ENCODE data around the gene PXMP4. TPM values are rescaled to one million over a fixed set of nuclear protein-coding genes. Genes with fewer than 3 reads are reported as not detected.

PXMP4 gene
- total and polyA plus RNA-seq, 9 of the 15 experiments (the other 6 are each of a cell fraction or from before 2014, with no cell fraction given) = 4.8 to 29.1 (median 6.8) TPM

- no peak for TF ChIP-seq MCM2 (IDR thresholded peaks at IDR 0.05; ENCODE audit: low read depth)
- TF ChIP-seq RBM25 (IDR thresholded peaks at IDR 0.05; ENCODE audit: low read depth, low read length, severe bottlenecking) = no peak
- TF ChIP-seq ZBTB17 (CRISPR knock-in tag; IDR thresholded peaks at IDR 0.05) = no peak
- TF ChIP-seq SNAPC5 (CRISPR knock-in tag; IDR thresholded peaks at IDR 0.05) = no peak
- 0 out of 2 replicates have a peak, but pooled peaks have one; percentile 16 for TF ChIP-seq ZFP91 (CRISPR knock-in tag; IDR thresholded peaks at IDR 0.05)
- no peak for TF ChIP-seq ILK (tag; IDR thresholded peaks at IDR 0.05; ENCODE audit: borderline replicate concordance, low read depth)
- TF ChIP-seq ZNF518B (CRISPR knock-in tag; IDR thresholded peaks at IDR 0.05) = no peak
- 0 out of 3 replicates have a peak, but pooled peaks of 1 of the 2 experiments have one; percentile 24 for TF ChIP-seq CBX3 (IDR thresholded peaks at IDR 0.05; ENCODE audit: borderline replicate concordance in 1 of 2, low read length in 2 of 2)
- TF ChIP-seq TEAD4 (IDR thresholded peaks at IDR 0.05; ENCODE audit: low read length) = 0 out of 2 replicates have a peak, but pooled peaks have one; percentile 22
- no peak for TF ChIP-seq TEAD4 (CRISPR knock-in tag; IDR thresholded peaks at IDR 0.05; ENCODE audit: borderline replicate concordance)
- no peak for TF ChIP-seq PTBP1 (IDR thresholded peaks at IDR 0.05; ENCODE audit: low read depth, low read length)
- no peak for TF ChIP-seq BRF1 (IDR thresholded peaks at IDR 0.05; ENCODE audit: borderline replicate concordance, extremely low read depth, insufficient read length)
- no peak for TF ChIP-seq MXI1 (IDR thresholded peaks at IDR 0.05; ENCODE audit: low read depth, low read length)
- TF ChIP-seq CREM (IDR thresholded peaks at IDR 0.05; ENCODE audit: low read depth) = peak; percentile 46
- TF ChIP-seq, protein P1, sequence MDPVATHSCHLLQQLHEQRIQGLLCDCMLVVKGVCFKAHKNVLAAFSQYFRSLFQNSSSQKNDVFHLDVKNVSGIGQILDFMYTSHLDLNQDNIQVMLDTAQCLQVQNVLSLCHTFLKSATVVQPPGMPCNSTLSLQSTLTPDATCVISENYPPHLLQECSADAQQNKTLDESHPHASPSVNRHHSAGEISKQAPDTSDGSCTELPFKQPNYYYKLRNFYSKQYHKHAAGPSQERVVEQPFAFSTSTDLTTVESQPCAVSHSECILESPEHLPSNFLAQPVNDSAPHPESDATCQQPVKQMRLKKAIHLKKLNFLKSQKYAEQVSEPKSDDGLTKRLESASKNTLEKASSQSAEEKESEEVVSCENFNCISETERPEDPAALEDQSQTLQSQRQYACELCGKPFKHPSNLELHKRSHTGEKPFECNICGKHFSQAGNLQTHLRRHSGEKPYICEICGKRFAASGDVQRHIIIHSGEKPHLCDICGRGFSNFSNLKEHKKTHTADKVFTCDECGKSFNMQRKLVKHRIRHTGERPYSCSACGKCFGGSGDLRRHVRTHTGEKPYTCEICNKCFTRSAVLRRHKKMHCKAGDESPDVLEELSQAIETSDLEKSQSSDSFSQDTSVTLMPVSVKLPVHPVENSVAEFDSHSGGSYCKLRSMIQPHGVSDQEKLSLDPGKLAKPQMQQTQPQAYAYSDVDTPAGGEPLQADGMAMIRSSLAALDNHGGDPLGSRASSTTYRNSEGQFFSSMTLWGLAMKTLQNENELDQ (CRISPR knock-in tag; IDR thresholded peaks at IDR 0.05; ENCODE audit: borderline replicate concordance) = no peak
- TF ChIP-seq MED1 (CRISPR knock-in tag; IDR thresholded peaks at IDR 0.05; ENCODE audit: borderline replicate concordance) = no peak
- TF ChIP-seq COPS2 (conservative IDR thresholded peaks at IDR 0.05) = no peak
- TF ChIP-seq XRCC4 (IDR thresholded peaks at IDR 0.05; ENCODE audit: extremely low read depth, insufficient read depth, insufficient read length) = no peak
- peak in 1 of 2 experiments; percentile 34; a peak in 1 of 4 replicates for TF ChIP-seq RCOR1 (IDR thresholded peaks at IDR 0.05; ENCODE audit: borderline replicate concordance in 1 of 2, low read depth in 2 of 2, low read length in 2 of 2)
- TF ChIP-seq ZKSCAN1 (IDR thresholded peaks at IDR 0.05; ENCODE audit: low read depth, low read length) = no peak
Measured at GRCh38 chr20:33685328-33686099, 34.6 kb downstream of the PXMP4 start (continued).
